HG03571 (cell line): Measurements from ENCODE around the gene FAM241B.

ENCODE experiments used
- ATAC-seq: cut with Tn5 transposase; IDR thresholded peaks from one replicate; pipeline ENCODE4 v1.9.1; 2021; ENCODE audit not compliant: unreplicated experiment

Gene FAM241B

GRCh38 chr10:69633673-69634635 is 3.9 kb downstream of the FAM241B start:
- no peak for ATAC-seq

- ATAC-seq: no peak
These were observed 4.8 kb downstream of the FAM241B start for GRCh38 chr10:69634759-69635425.

GRCh38 chr10:69635428-69636272 is 5.6 kb downstream of the FAM241B start:
- no peak for ATAC-seq

- no peak for ATAC-seq
These were observed 6.2 kb downstream of the FAM241B start for GRCh38 chr10:69636273-69636575.

GRCh38 chr10:69636626-69637605 is 6.9 kb downstream of the FAM241B start:
- ATAC-seq: no peak

GRCh38 chr10:69638642-69639041 is 8.6 kb downstream of the FAM241B start:
- ATAC-seq: no peak

- ATAC-seq: no peak
These were observed 9.5 kb downstream of the FAM241B start for GRCh38 chr10:69639291-69640195.

- no peak for ATAC-seq
These were observed 10.3 kb downstream of the FAM241B start for GRCh38 chr10:69640196-69640980.

GRCh38 chr10:69641261-69641980 is 11.4 kb downstream of the FAM241B start:
- no peak for ATAC-seq

GRCh38 chr10:69642747-69643146 is 12.7 kb downstream of the FAM241B start:
- ATAC-seq: no peak

GRCh38 chr10:69643779-69644657 is 14.0 kb downstream of the FAM241B start:
- ATAC-seq: no peak

- ATAC-seq: no peak
These were observed 14.7 kb downstream of the FAM241B start for GRCh38 chr10:69644658-69645295.

- ATAC-seq: no peak
These were observed 15.5 kb downstream of the FAM241B start for GRCh38 chr10:69645296-69646184.

GRCh38 chr10:69646185-69647060 is 16.4 kb downstream of the FAM241B start:
- no peak for ATAC-seq
